GM12874 (cell line): ENCODE measurements around the gene CIB1.

Experiments used
- CTCF ChIP-seq: IDR thresholded peaks from 2 replicates; pipeline ENCODE4 v1.5.1; 2011; ENCODE audit warnings: low read depth, mild to moderate bottlenecking, control low read depth, low read length, moderate library complexity; ENCODE audit not compliant: insufficient read depth

Gene CIB1

GRCh38 chr15:90264671-90265070 lies 30.9 kb upstream of the CIB1 start:
- TF ChIP-seq CTCF = no peak

GRCh38 chr15:90262426-90262825 lies 28.7 kb upstream of the CIB1 start:
- TF ChIP-seq CTCF = no peak

- TF ChIP-seq CTCF = no peak
Observed at GRCh38 chr15:90261811-90262210, 28.1 kb upstream of the CIB1 start.

GRCh38 chr15:90259524-90259923 lies 25.8 kb upstream of the CIB1 start:
- no peak for TF ChIP-seq CTCF

- TF ChIP-seq CTCF = no peak
Observed at GRCh38 chr15:90257776-90258175, 24.0 kb upstream of the CIB1 start.

- no peak for TF ChIP-seq CTCF
Observed at GRCh38 chr15:90249203-90249863, 15.6 kb upstream of the CIB1 start, which contains the start of gene TTLL13. Gene TTLL13, plus strand, starts transcription at chr15:90249556. Its CDS starts 1,075 bp downstream, at chr15:90250631.

- no peak for TF ChIP-seq CTCF
Observed at GRCh38 chr15:90248789-90249202, 15.1 kb upstream of the CIB1 start.
